Measurements from ENCODE around the gene CFLAR. TPM values are rescaled to one million over a fixed set of nuclear protein-coding genes. Genes with fewer than 3 reads are reported as not detected.

The CFLAR gene
- total RNA-seq, 4 donors from 2014 or later = 145 to 346 (median 176) TPM

- Histone ChIP-seq H3K9me3 (no peaks in the 10 kb centered on the region), H3K36me3 (peaks cover 0 to 99% of the 10 kb centered on the region in 2 donors), H3K27me3 (no peaks in the 10 kb centered on the region), H3K4me3 (no peak overlapping the region), H3K27ac (peak overlapping the region in 1 of 4 donors; percentile 53), H3K4me1 (peaks cover 0 to 39% (median 7%) of the 10 kb centered on the region in 3 donors)
- no peak for ATAC-seq
- TF ChIP-seq POLR2AphosphoS5 (IDR thresholded peaks at IDR 0.05) = no peak
- TF ChIP-seq CTCF (IDR thresholded peaks at IDR 0.05) = no peak
- TF ChIP-seq EP300 (IDR thresholded peaks at IDR 0.05) = no peak
- TF ChIP-seq POLR2A (IDR thresholded peaks at IDR 0.05) = no peak
- WGBS, 2 donors (ENCODE audit: low coverage in 1 of 2) = 0 to 14% methylated on average over 1 of the region's 1 CpG
These were observed 40.7 kb downstream of the CFLAR start for GRCh38 chr2:201156640-201157039.

DNA sequence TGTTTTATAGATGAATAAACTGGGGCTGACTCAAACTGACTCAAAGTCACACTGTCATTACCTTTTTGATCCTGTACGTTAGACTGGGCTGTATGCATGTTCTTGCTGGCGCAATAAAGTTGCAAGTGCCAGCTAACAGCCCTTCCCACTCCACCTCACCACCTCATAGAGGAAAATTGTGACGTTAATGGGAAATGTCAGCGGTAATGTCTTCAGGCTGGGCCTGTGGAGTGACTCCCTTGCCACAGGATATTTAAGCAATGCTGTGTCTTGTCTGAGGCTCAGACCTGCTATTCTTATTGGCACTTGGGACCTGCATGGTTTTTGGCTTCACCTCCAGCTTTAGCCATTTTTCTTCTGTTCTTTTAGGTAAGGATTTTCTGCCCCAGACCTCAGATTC lies 41.7 kb downstream of the CFLAR start:
- no peak overlapping the region for H3K4me3 ChIP-seq
- H3K4me1 ChIP-seq = peaks cover 0 to 38% (median 7%) of the 10 kb centered on the region in 3 donors
- peak overlapping the region in 3 of 4 donors; percentile 30 to 65 (median 53) for H3K27ac ChIP-seq
- no peaks in the 10 kb centered on the region for H3K9me3 ChIP-seq
- peaks cover 0 to 99% of the 10 kb centered on the region in 2 donors for H3K36me3 ChIP-seq
- ATAC-seq = peak; percentile 32
- H3K27me3 ChIP-seq = no peaks in the 10 kb centered on the region
- TF ChIP-seq EP300 (IDR thresholded peaks at IDR 0.05) (no peak), CTCF (IDR thresholded peaks at IDR 0.05) (no peak), POLR2A (IDR thresholded peaks at IDR 0.05) (no peak), POLR2AphosphoS5 (IDR thresholded peaks at IDR 0.05) (no peak)
- 48 to 81% methylated on average over 2 to 3 of the region's 4 CpGs for WGBS, 2 donors (ENCODE audit: low coverage in 1 of 2)

- peaks cover 0 to 99% of the 10 kb centered on the region in 2 donors for H3K36me3 ChIP-seq
- ATAC-seq = peak; percentile 69
These were observed 42.4 kb downstream of the CFLAR start for GRCh38 chr2:201158111-201158929.

DNA sequence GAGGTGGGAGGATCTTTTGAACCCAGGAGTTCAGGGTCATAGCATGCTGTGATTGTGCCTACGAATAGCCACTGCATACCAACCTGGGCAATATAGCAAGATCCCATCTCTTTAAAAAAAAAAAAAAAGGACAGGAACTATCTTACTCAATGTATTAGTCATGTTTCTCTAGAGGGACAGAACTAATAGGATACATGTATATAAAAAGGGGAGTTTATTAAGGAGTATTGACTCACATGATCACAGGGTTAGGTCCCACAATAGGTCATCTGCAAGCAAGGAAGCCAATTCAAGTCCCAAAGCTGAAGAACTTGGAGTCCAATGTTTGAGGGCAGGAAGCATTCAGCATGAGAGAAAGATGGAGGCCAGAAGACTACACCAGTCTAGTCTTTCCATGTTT lies 48.2 kb downstream of the CFLAR start:
- no peak for ATAC-seq
- WGBS, 2 donors (ENCODE audit: low coverage in 1 of 2) = no CpG with 5 or more reads among the region's 1 CpG
- Histone ChIP-seq H3K9me3 (peaks cover 0 to 2% (median 0%) of the 10 kb centered on the region in 3 donors), H3K27me3 (no peaks in the 10 kb centered on the region), H3K4me3 (no peak overlapping the region), H3K27ac (peak overlapping the region in 1 of 4 donors; percentile 38), H3K4me1 (peaks cover 0 to 25% (median 4%) of the 10 kb centered on the region in 3 donors), H3K36me3 (peaks cover 3 to 89% of the 10 kb centered on the region in 2 donors)
- TF ChIP-seq POLR2AphosphoS5 (IDR thresholded peaks at IDR 0.05) (no peak), POLR2A (IDR thresholded peaks at IDR 0.05) (no peak), EP300 (IDR thresholded peaks at IDR 0.05) (no peak), CTCF (IDR thresholded peaks at IDR 0.05) (no peak)

More at GRCh38 chr2:201158111-201158929, 42.4 kb downstream of the CFLAR start:
- Histone ChIP-seq H3K4me1 (peaks cover 1 to 39% (median 7%) of the 10 kb centered on the region in 3 donors), H3K4me3 (no peak overlapping the region), H3K27ac (peak overlapping the region in 3 of 4 donors; percentile 30 to 65 (median 53)), H3K9me3 (no peaks in the 10 kb centered on the region), H3K27me3 (no peaks in the 10 kb centered on the region)
- 50 to 55% methylated on average over 4 to 5 of the region's 5 CpGs for WGBS, 2 donors (ENCODE audit: low coverage in 1 of 2)
- TF ChIP-seq POLR2A (IDR thresholded peaks at IDR 0.05) (no peak), CTCF (IDR thresholded peaks at IDR 0.05) (peak; percentile 10 to 64 (median 59)), EP300 (IDR thresholded peaks at IDR 0.05) (no peak)
